Esophagus squamous epithelium (tissue), 5 donors: ENCODE results near the gene SUGT1. TPM values are rescaled to one million over a fixed set of nuclear protein-coding genes. Genes with fewer than 3 reads are reported as not detected.
"Not testable (repeated sequence)": the region's sequence is repeated elsewhere in the genome, so short reads cannot be mapped to it uniquely, and the experiment has no call there.

ENCODE experiments used
- DNase-seq: peaks from one replicate; lab custom pipeline; 2025; lab: John Stamatoyannopoulos, UW
- H3K27ac ChIP-seq, 4 donors: fragments of 200-600 bp; sonication (generic); one replicate each; pipeline ENCODE4 v1.5.1; 2016 to 2019; ENCODE audit warnings: mild to moderate bottlenecking in 1 of 4
- H3K27me3 ChIP-seq, 4 donors: fragments of 200-600 bp; sonication (generic); 1 replicate in 3 of 4; 2 replicates in 1 of 4; pipeline versions ENCODE4 v1.5.1 to v1.6.0; 2017 to 2021; ENCODE audit warnings: antibody characterized with exemption in 1 of 4
- H3K36me3 ChIP-seq, 3 donors: fragments of 200-600 bp; sonication (generic); one replicate each; pipeline ENCODE4 v1.5.1; 2016 to 2019
- H3K4me1 ChIP-seq, 3 donors: fragments of 200-600 bp; sonication (generic); one replicate each; pipeline ENCODE4 v1.5.1; 2017 to 2019
- H3K4me3 ChIP-seq, 4 donors: fragments of 200-600 bp; sonication (generic); 1 replicate in 3 of 4; 2 replicates in 1 of 4; pipeline ENCODE4 v1.5.1; 2016 to 2019; ENCODE audit warnings: mild to moderate bottlenecking in 2 of 4, moderate library complexity in 1 of 4
- H3K9me3 ChIP-seq, 3 donors: fragments of 200-600 bp; sonication (generic); one replicate each; pipeline ENCODE4 v1.5.1; 2016 to 2019
- CTCF ChIP-seq, 6 experiments: fragments of 450-650 bp in 4 of 6; fragments of 200-600 bp in 2 of 6; sonication (generic) in 2 of 6; IDR thresholded peaks; one replicate each; pipeline ENCODE4 v1.5.1; 2016 to 2019; ENCODE audit warnings: antibody characterized with exemption in 6 of 6, mild to moderate bottlenecking in 4 of 6, moderate library complexity in 4 of 6
- POLR2A ChIP-seq, 4 donors: fragments of 450-650 bp; IDR thresholded peaks; one replicate each; pipeline ENCODE4 v1.6.1; 2017; ENCODE audit warnings: antibody characterized with exemption in 4 of 4, mild to moderate bottlenecking in 4 of 4, moderate library complexity in 3 of 4
- WGBS, 2 donors: methylation state at CpG; one replicate each; pipeline ENCODE4 v1.1.5; 2018; 5-methylcytosine and 5-hydroxymethylcytosine counted together
- intact Hi-C: fragments of 100-400 bp; cut with DNase I; formaldehyde crosslinking; loops from one replicate; pipeline ENCODE4 v1.15.0; 2022
- total RNA-seq, 4 donors: library from RNA; depleted of rRNA; stranded (reverse); fragments of >200 nt; gene quantifications; one replicate each; pipeline ENCODE4 v1.1.0, GENCODE V29; 2016
- donor health status: DM: yes; HTN: yes; CAD: no.

The SUGT1 gene
- total RNA-seq = 10 to 100 TPM; 22.1 to 35.8 (median 30.7) TPM

- peak within 1 kb of the TSS; percentile 79 to 89 (median 85) for H3K4me3 ChIP-seq
- H3K27ac ChIP-seq = peak within 1 kb of the TSS; percentile 95 to 98 (median 96)
- 0 to 1% methylated on average over 28 to 30 of the region's 61 CpGs for WGBS, 2 donors
- H3K36me3 ChIP-seq = peaks cover 0 to 16% (median 3%) of the 10 kb centered on the region in 3 donors
- H3K4me1 ChIP-seq = peaks cover 8 to 52% (median 33%) of the 10 kb centered on the region in 3 donors
- no peaks in the 10 kb centered on the region for H3K27me3 ChIP-seq
- H3K9me3 ChIP-seq = no peaks in the 10 kb centered on the region
- peak in 3 of 4 donors; percentile 55 to 86 (median 75) for TF ChIP-seq POLR2A (IDR thresholded peaks at IDR 0.05)
- TF ChIP-seq CTCF (IDR thresholded peaks at IDR 0.05) = peak in 5 of 6 experiments; percentile 49 to 77 (median 71)
- DNase-seq = peak; percentile 86
- intact Hi-C loops = no loop called here
Observed at GRCh38 chr13:52652196-52652979, at the start of gene SUGT1. TSS of gene SUGT1 (plus strand) at chr13:52652836. CDS start at chr13:52652921, 85 bp downstream.

GRCh38 chr13:52603316-52603715 is 49.3 kb upstream of the SUGT1 start:
- H3K27me3 ChIP-seq, intact Hi-C loops, H3K9me3 ChIP-seq, H3K27ac ChIP-seq, DNase-seq, H3K4me3 ChIP-seq, H3K36me3 ChIP-seq: not testable (repeated sequence)
- WGBS, 2 donors = 80 to 95% methylated on average over 1 to 3 of the region's 4 CpGs
- H3K4me1 ChIP-seq = peaks cover 11 to 25% (median 11%) of the 10 kb centered on the region in 3 donors

- H3K4me1 ChIP-seq, H3K9me3 ChIP-seq, H3K27ac ChIP-seq, H3K36me3 ChIP-seq, H3K27me3 ChIP-seq, H3K4me3 ChIP-seq, DNase-seq, intact Hi-C loops: not testable (repeated sequence)
- 56 to 82% methylated on average over 3 to 6 of the region's 6 CpGs for WGBS, 2 donors
Observed at GRCh38 chr13:52606126-52606525, 46.5 kb upstream of the SUGT1 start.

GRCh38 chr13:52606795-52607194 is 45.8 kb upstream of the SUGT1 start:
- H3K36me3 ChIP-seq, H3K4me1 ChIP-seq, intact Hi-C loops, H3K27ac ChIP-seq, H3K4me3 ChIP-seq, H3K9me3 ChIP-seq, DNase-seq, H3K27me3 ChIP-seq: not testable (repeated sequence)
- WGBS, 2 donors = 45 to 70% methylated on average over 1 of the region's 1 CpG

- H3K4me3 ChIP-seq, H3K9me3 ChIP-seq, intact Hi-C loops, H3K36me3 ChIP-seq, DNase-seq, H3K27me3 ChIP-seq, H3K4me1 ChIP-seq, H3K27ac ChIP-seq: not testable (repeated sequence)
- 47 to 53% methylated on average over 8 of the region's 8 CpGs for WGBS, 2 donors
Observed at GRCh38 chr13:52608184-52608583, 44.5 kb upstream of the SUGT1 start.

- DNase-seq, H3K36me3 ChIP-seq, H3K9me3 ChIP-seq, intact Hi-C loops, H3K4me1 ChIP-seq, H3K27me3 ChIP-seq, H3K4me3 ChIP-seq, H3K27ac ChIP-seq: not testable (repeated sequence)
- peak in 5 of 6 experiments; percentile 31 to 55 (median 37) for TF ChIP-seq CTCF (IDR thresholded peaks at IDR 0.05)
- WGBS, 2 donors = 63 to 78% methylated on average over 9 to 10 of the region's 10 CpGs
Observed at GRCh38 chr13:52609013-52609606, 43.5 kb upstream of the SUGT1 start.

GRCh38 chr13:52610158-52610557 is 42.5 kb upstream of the SUGT1 start:
- H3K4me1 ChIP-seq, H3K9me3 ChIP-seq, intact Hi-C loops, DNase-seq, H3K27ac ChIP-seq, H3K4me3 ChIP-seq, H3K36me3 ChIP-seq, H3K27me3 ChIP-seq: not testable (repeated sequence)
- WGBS, 2 donors = 86 to 95% methylated on average over 5 of the region's 5 CpGs
